ENCODE data around the gene ADCY6.
A peak's percentile ranks its signal among the peaks of the same experiment; 100 is the strongest.
"Not testable (repeated sequence)": the region's sequence is repeated elsewhere in the genome, so short reads cannot be mapped to it uniquely, and the experiment has no call there.

Gene ADCY6

DNA sequence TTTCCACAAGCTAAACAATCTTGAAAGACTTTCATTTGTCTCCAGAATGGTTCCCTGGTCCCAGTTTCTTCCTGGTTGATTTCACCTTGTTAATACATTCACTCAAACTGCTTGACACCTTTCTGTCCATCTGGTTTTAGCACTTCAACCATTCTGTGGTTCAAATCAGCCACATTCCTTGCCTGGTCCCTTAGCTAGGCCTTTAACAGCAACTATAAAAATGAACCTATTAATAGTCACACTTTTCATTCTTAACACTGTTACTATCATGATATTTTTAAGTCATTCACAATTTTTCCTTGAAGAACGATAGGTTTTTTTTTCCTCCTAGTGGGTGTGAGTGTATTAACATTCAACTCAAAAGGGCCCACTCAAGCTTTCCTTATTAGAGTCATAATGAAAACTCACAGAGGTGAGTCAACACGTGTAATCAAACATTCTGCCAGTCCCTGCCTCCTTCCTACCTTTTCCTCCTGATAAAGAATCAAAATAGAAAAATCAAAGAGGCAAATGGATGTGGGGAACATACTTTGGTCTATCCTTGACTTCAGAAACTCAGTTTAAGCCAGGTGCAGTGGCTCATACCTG is 38.0 kb downstream of the ADCY6 start:
- no peak for DNase-seq (ENCODE audit: low spot score)

DNA sequence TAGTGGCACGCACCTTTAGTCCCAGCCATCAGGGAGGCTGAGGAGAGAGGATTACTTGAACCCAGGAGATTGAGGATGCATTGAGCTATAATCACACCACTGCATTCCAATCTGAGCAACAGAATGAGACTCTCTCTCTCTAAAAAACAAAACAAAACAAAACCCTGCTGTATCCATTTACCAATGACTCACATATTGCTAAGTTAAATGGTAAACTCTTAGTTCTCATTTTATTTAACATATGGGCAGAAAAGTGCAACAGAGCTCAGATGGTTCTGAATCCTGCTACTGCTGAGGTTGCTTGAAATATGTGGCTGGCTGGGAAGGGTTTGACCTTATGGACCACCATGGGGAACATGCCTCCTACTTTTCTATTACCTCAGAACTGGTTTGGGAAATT is 38.7 kb downstream of the ADCY6 start:
- DNase-seq (ENCODE audit: low spot score), result no peak

DNA sequence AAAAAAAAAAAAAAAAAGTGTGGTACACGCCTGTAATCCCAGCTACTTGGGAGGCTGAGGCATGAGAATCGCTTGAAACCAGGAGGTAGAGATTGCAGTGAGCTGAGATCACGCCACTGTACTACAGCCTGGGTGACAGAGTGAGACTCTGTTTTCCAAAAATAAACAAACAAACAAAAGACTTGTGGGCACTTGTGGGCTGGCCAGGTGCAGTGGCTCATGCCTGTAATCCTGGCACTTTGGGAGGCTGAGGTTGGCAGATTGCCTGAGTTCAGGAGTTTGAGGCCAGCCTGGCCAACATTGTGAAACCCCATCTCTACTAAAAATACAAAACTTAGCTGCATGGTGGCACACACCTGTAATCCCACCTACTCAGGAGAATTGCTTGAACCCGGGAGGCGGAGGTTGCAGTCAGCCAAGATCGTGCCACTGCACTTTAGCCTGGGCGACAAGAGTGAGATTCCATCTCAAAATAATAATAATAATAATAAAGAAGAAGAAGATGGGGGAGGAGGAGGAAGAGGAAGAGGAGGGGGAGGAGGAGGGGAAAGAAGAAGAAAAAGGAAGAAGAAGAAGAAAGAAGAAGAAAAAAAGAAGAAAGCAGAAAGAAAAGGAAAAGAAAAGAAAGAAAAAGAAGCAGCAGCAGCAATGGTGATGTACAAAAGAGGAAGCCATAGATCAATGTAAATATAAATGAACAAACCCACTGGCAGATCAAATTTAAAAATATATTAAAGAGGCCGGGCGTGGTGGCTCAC is 44.5 kb downstream of the ADCY6 start:
- DNase-seq (ENCODE audit: low spot score), result no peak

DNA sequence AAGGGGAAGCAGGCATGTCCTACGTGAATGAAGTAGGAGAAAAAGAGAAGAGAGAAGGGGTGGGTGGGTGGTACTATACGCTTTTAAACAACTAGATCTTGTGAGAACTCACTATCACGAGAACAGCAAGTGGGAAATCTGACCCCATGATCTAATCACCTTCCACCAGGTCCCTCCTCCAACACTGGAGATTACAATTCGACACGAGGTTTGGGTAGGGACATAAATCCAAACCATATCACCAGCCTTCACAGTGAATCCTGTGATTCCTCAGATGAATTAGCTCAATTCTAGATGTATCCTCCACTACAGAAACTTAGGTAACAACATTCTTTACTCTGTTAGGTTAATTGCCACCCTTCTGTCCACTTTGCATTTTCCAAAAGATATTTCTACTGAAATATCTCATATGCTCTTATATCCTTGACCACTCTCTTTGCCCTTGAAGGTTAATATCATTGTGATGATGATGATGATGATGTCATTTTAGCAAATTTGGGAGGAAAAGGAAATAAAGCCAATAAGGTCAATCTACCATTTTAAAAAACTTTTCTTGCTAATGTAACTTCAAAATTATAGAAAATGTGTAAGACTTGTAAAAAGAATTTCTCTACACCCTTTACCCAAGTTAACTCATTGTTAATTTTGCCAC is 49.1 kb downstream of the ADCY6 start:
- no peak for DNase-seq (ENCODE audit: low spot score)

DNA sequence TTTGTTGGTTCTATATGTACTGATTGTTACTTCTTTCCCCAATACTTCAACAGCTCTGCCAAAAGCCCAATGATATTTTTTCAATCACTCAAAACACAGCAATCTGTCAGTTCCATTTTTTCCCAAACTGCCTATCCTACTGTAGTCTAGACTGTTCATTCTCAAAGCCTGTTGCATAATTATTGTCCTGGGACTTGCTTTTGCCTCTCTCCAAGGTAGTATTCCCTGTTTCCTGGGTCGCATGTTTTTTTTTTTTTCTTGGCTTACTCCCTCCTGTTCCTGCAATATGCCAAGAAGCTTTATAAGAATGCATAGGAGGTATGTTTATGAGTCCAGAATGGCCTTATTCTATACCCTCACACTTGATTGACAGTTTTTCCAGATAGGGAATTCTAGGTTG is 52.4 kb downstream of the ADCY6 start:
- no peak for DNase-seq (ENCODE audit: low spot score)

DNA sequence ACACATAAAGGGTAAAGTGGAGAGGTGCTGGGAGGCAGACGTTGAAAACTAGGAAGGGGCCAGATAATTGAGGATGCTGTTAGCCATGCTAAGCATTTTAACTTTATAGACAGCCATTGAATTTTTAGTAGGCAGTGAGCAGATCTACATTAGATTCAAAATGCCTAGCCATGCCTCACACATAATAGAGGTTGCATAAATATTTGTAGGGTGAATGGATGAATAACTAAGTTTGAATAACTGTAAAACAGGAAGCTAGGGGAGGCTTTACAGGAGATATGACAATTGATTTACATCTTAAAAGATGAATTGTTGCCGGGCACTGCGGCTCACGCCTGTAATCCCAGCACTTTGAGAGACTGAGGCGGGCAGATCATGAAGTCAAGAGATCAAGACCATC is 60.1 kb downstream of the ADCY6 start:
- DNase-seq (ENCODE audit: low spot score), result no peak

DNA sequence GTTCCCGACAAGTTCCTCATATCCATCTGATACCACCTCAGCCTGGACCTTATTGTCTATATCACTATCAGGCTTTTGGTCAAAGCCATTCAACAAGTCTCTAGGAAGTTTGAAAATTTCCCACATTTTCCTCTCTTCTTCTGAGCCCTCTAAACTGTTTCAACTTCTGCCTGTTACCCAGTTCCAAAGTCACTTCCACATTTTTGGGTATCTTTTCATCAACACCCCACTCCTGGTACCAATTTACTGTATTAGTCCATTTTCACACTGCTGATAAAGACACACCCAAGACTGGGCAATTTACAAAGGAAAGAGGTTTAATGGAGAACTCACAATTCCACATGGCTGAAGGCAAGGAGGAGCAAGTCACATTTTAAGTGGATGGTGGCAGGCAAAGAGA is 68.2 kb downstream of the ADCY6 start:
- DNase-seq (ENCODE audit: low spot score), result not testable (repeated sequence)

DNA sequence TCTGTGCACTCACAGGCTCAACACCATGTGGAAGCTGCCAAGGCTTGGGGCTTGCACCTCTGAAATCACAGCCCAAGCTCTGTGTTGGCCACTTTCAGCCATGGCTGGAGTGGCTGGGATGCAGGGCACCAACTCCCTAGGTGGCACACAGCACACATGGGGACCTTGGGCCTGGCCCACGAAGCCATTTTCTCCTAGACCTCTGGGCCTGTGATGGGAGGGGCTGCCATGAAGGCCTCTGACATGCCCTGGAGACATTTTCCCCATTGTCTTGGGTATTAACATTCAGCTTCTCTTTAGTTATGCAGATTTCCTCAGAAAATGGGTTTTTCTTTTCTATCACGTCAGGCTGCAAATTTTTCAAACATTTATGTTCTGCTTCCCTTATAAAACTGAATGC is 68.7 kb downstream of the ADCY6 start:
- not testable (repeated sequence) for DNase-seq (ENCODE audit: low spot score)

DNA sequence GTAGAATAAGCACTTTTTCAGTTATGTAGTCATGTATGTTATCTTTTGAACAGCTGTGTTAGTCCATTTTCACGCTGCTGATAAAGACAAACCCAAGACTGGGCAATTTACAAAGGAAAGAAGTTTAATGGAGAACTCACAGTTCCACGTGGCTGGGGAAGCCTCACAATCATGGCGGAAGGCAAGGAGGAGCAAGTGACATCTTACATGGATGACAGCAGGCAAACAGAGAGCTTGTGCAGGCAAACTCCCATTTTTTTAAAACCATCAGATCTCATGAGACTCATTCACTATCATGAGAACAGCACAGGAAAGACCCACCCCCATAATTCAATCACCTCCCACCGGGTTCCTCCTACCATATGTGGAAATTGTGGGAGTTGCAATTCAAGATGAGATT is 69.9 kb downstream of the ADCY6 start:
- DNase-seq (ENCODE audit: low spot score), result not testable (repeated sequence)

DNA sequence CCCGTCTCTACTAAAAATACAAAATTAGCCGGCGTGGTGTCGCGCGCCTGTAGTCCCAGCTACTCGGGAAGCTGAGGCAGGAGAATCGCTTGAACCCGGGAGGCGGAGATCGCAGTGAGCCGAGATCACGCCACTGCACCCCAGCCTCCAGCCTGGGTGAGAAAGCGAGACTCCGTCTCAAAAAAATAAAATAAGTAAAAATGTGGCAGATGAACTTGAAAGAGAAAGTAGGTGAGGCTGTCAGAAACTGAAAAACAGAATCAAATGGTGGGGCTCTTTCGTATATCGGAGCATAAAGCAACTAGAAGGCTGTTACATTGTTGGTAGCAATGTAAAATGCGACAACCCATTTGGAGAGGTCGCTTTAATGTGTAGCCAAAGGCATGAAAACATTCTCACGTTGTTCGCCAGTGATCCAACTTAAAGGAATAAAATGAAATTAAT is 71.6 kb downstream of the ADCY6 start:
- peak; percentile 8 for DNase-seq (ENCODE audit: low spot score)

DNA sequence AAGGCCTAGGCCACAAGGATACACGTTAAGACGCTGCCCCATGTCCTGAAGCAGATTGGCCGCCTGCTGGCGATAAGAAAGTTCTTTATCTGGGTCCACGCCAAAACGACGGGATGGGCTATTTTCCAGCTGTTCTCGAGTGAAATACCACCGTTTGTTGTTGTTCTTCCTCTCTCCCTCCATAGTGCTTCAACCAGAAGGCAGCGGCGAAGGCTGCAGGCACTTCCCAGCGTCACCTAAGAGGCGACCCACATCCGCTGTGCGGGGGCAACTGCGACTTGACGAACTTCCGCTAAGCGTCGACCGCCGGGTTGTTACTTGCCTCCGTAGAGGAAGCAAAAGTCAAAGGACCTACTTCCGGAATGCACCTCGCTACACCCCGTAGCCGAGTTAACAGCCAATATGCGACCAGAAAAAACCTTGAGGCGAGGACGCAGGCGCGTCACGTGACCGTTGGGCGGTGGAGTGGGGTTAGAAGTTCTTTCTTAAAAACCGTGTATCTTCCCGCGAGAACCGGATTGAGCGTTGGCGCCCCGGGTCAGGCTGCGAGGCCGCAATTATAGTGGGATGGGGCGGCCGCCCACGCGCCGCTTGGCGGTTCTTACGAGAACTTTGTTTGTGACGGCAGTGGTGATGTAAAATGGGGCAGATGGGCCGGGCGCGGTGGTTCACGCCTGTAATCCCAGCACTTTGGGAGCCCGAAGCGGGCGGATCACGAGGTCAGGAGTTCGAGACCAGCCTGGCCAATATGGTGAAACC is 72.2 kb downstream of the ADCY6 start, which contains the start of gene CCNT1:
Gene CCNT1 (minus strand): TSS at position 215 of the 759 bp plus-strand sequence. CDS start 32 bp downstream, at position 183.
- peak; percentile 99 for DNase-seq (ENCODE audit: low spot score)
